Measurements from ENCODE around the gene IDUA. TPM values are rescaled to one million over a fixed set of nuclear protein-coding genes. Genes with fewer than 3 reads are reported as not detected.

Gene IDUA
- total RNA-seq, 4 donors from 2014 or later: 23.9 to 79.4 (median 52.9) TPM

- H3K27me3 ChIP-seq: peaks cover 0 to 6% of the 10 kb centered on the region in 2 donors
These were observed 60.5 kb downstream of the IDUA start for GRCh38 chr4:1047106-1047975.

GRCh38 chr4:1047976-1048772, 61.3 kb downstream of the IDUA start:
- Histone ChIP-seq H3K4me1 (peaks cover 0 to 58% (median 30%) of the 10 kb centered on the region in 4 donors), H3K27me3 (peaks cover 0 to 12% of the 10 kb centered on the region in 2 donors), H3K9me3 (no peaks in the 10 kb centered on the region), H3K36me3 (no peaks in the 10 kb centered on the region), H3K4me3 (no peak overlapping the region), H3K27ac (no peak overlapping the region)
- no peak for TF ChIP-seq EP300 (IDR thresholded peaks at IDR 0.05)
- no peak for TF ChIP-seq CTCF (IDR thresholded peaks at IDR 0.05)
- no peak for TF ChIP-seq POLR2A (IDR thresholded peaks at IDR 0.05)
- DNase-seq (ENCODE audit: low spot score in 2 of 2): no peak
- 73 to 82% methylated on average over 25 to 31 of the region's 34 CpGs for WGBS, 2 donors

More at GRCh38 chr4:1047106-1047975, 60.5 kb downstream of the IDUA start:
- peak overlapping the region in 2 of 4 donors; percentile 1 to 17 for H3K4me3 ChIP-seq
- 54% methylated on average over 32 to 41 of the region's 41 CpGs for WGBS, 2 donors
- H3K36me3 ChIP-seq: no peaks in the 10 kb centered on the region
- H3K9me3 ChIP-seq: no peaks in the 10 kb centered on the region
- no peak for TF ChIP-seq CTCF (IDR thresholded peaks at IDR 0.05)
- no peak for TF ChIP-seq EP300 (IDR thresholded peaks at IDR 0.05)
- no peak for TF ChIP-seq POLR2A (IDR thresholded peaks at IDR 0.05)
- H3K27ac ChIP-seq: peak overlapping the region in 2 of 4 donors; percentile 19 to 33
- peaks cover 0 to 58% (median 31%) of the 10 kb centered on the region in 4 donors for H3K4me1 ChIP-seq
- no peak for DNase-seq (ENCODE audit: low spot score in 2 of 2)

GRCh38 chr4:1048773-1049590, 62.1 kb downstream of the IDUA start:
- peaks cover 0 to 54% (median 28%) of the 10 kb centered on the region in 4 donors for H3K4me1 ChIP-seq
- peaks cover 0 to 19% of the 10 kb centered on the region in 2 donors for H3K27me3 ChIP-seq
- H3K27ac ChIP-seq: no peak overlapping the region
- no peak for TF ChIP-seq POLR2A (IDR thresholded peaks at IDR 0.05)
- no peak for TF ChIP-seq CTCF (IDR thresholded peaks at IDR 0.05)
- TF ChIP-seq EP300 (IDR thresholded peaks at IDR 0.05): no peak
- no peak overlapping the region for H3K4me3 ChIP-seq
- no peaks in the 10 kb centered on the region for H3K9me3 ChIP-seq
- DNase-seq (ENCODE audit: low spot score in 2 of 2): no peak
- WGBS, 2 donors: 81 to 87% methylated on average over 16 of the region's 16 CpGs
- H3K36me3 ChIP-seq: no peaks in the 10 kb centered on the region

GRCh38 chr4:1049591-1049905, 62.7 kb downstream of the IDUA start:
- H3K27me3 ChIP-seq: peaks cover 0 to 20% of the 10 kb centered on the region in 2 donors
- H3K9me3 ChIP-seq: no peaks in the 10 kb centered on the region
- 80% methylated on average over 20 to 21 of the region's 21 CpGs for whole genome bisulfite sequencing, 2 donors
- no peak for DNase-seq (ENCODE audit: low spot score in 2 of 2)
- H3K36me3 ChIP-seq: no peaks in the 10 kb centered on the region
- H3K27ac ChIP-seq: no peak overlapping the region
- no peak for TF ChIP-seq EP300 (IDR thresholded peaks at IDR 0.05)
- TF ChIP-seq CTCF (IDR thresholded peaks at IDR 0.05): no peak
- TF ChIP-seq POLR2A (IDR thresholded peaks at IDR 0.05): no peak
- H3K4me1 ChIP-seq: peaks cover 0 to 48% (median 23%) of the 10 kb centered on the region in 4 donors
- no peak overlapping the region for H3K4me3 ChIP-seq

Data from tibial nerve (tissue), 4 donors.